Fibroblast of pulmonary artery (primary cell): ENCODE data around the gene UNC5B.

Experiments used
- DNase-seq: peaks from one replicate; pipeline ENCODE4 v3.0.0-alpha.2; 2010; ENCODE audit warnings: low read depth
- H3K4me3 ChIP-seq: replicated peaks from 2 replicates; pipeline ENCODE4 v1.5.1; 2011; ENCODE audit warnings: low read depth, mild to moderate bottlenecking, control low read depth, low read length, moderate library complexity
- CTCF ChIP-seq: IDR thresholded peaks from 2 replicates; pipeline ENCODE4 v1.5.1; 2011; ENCODE audit warnings: mild to moderate bottlenecking, control low read depth, low read length, inconsistent platforms; ENCODE audit errors: missing control alignments

UNC5B gene

GRCh38 chr10:71184421-71184820 is 27.9 kb upstream of the UNC5B start:
- H3K4me3 ChIP-seq, result no peak overlapping the region
- no peak for TF ChIP-seq CTCF
- DNase-seq, result no peak

GRCh38 chr10:71185209-71185608 is 27.2 kb upstream of the UNC5B start:
- H3K4me3 ChIP-seq, result no peak overlapping the region
- no peak for TF ChIP-seq CTCF
- no peak for DNase-seq

- DNase-seq, result no peak
- no peak for TF ChIP-seq CTCF
- H3K4me3 ChIP-seq, result no peak overlapping the region
These were observed 25.2 kb upstream of the UNC5B start for GRCh38 chr10:71187197-71187596.

GRCh38 chr10:71187600-71187999 is 24.8 kb upstream of the UNC5B start:
- H3K4me3 ChIP-seq, result no peak overlapping the region
- no peak for TF ChIP-seq CTCF
- DNase-seq, result peak; percentile 59

- no peak for TF ChIP-seq CTCF
- no peak overlapping the region for H3K4me3 ChIP-seq
- DNase-seq, result no peak
These were observed 24.2 kb upstream of the UNC5B start for GRCh38 chr10:71188201-71188600.

GRCh38 chr10:71191019-71191418 is 21.4 kb upstream of the UNC5B start:
- no peak for TF ChIP-seq CTCF
- no peak for DNase-seq
- no peak overlapping the region for H3K4me3 ChIP-seq

GRCh38 chr10:71191551-71192076 is 20.8 kb upstream of the UNC5B start:
- H3K4me3 ChIP-seq, result no peak overlapping the region
- no peak for DNase-seq
- no peak for TF ChIP-seq CTCF
